ENCODE results near the gene TSPAN4.

TSPAN4 gene

GRCh38 chr11:890794-891540 is 48.3 kb downstream of the TSPAN4 start:
- DNase-seq: no peak

GRCh38 chr11:893008-893654 is 50.5 kb downstream of the TSPAN4 start:
- DNase-seq: no peak

- no peak for DNase-seq
Observed at GRCh38 chr11:894575-895201, 52.0 kb downstream of the TSPAN4 start.

- no peak for DNase-seq
Observed at GRCh38 chr11:895331-896110, 52.9 kb downstream of the TSPAN4 start.

GRCh38 chr11:897253-898142 is 54.8 kb downstream of the TSPAN4 start:
- DNase-seq: peak; percentile 70

GRCh38 chr11:898143-898511 is 55.5 kb downstream of the TSPAN4 start:
- no peak for DNase-seq

- DNase-seq: no peak
Observed at GRCh38 chr11:898540-899190, 56.0 kb downstream of the TSPAN4 start.

- no peak for DNase-seq
Observed at GRCh38 chr11:899724-900123, 57.1 kb downstream of the TSPAN4 start.

GRCh38 chr11:900545-900944 is 57.9 kb downstream of the TSPAN4 start:
- DNase-seq: no peak

GRCh38 chr11:901452-902061 is 58.9 kb downstream of the TSPAN4 start:
- DNase-seq: no peak

GRCh38 chr11:904380-904779 is 61.7 kb downstream of the TSPAN4 start:
- DNase-seq: no peak

GRCh38 chr11:905952-906351 is 63.3 kb downstream of the TSPAN4 start:
- no peak for DNase-seq

- no peak for DNase-seq
Observed at GRCh38 chr11:907668-908067, 65.0 kb downstream of the TSPAN4 start.

GRCh38 chr11:908273-908672 is 65.6 kb downstream of the TSPAN4 start:
- no peak for DNase-seq

GRCh38 chr11:909406-909805 is 66.8 kb downstream of the TSPAN4 start:
- no peak for DNase-seq

- DNase-seq: no peak
Observed at GRCh38 chr11:910044-910588, 67.5 kb downstream of the TSPAN4 start.

GRCh38 chr11:910589-911030 is 68.0 kb downstream of the TSPAN4 start, which contains the start of gene CHID1:
Gene CHID1, minus strand, starts transcription at chr11:910810. Its CDS starts 5,994 bp downstream, at chr11:904816.
- DNase-seq: peak; percentile 93

GRCh38 chr11:911031-911889 is 68.6 kb downstream of the TSPAN4 start:
- DNase-seq: peak; percentile 66

GRCh38 chr11:911890-912219 is 69.2 kb downstream of the TSPAN4 start:
- DNase-seq: no peak

- no peak for DNase-seq
Observed at GRCh38 chr11:912266-912665, 69.6 kb downstream of the TSPAN4 start.
